Measurements from ENCODE around the gene DAAM1. TPM values are rescaled to one million over a fixed set of nuclear protein-coding genes. Genes with fewer than 3 reads are reported as not detected.
A peak's percentile ranks its signal among the peaks of the same experiment; 100 is the strongest.

Gene DAAM1
- total and polyA plus RNA-seq, 12 donors, result 7.4 to 37.4 (median 24.9) TPM

GRCh38 chr14:59406454-59407245 lies 218.2 kb downstream of the DAAM1 start:
- TF ChIP-seq POLR2A (IDR thresholded peaks at IDR 0.05), result peak in 1 of 2 donors; percentile 6
- no peak for TF ChIP-seq CTCF (IDR thresholded peaks at IDR 0.05)
- Histone ChIP-seq H3K9me3 (replicated peaks in 1 of 3) (no peaks in the 10 kb centered on the region), H3K27me3 (no peaks in the 10 kb centered on the region), H3K4me3 (no peak overlapping the region), H3K27ac (peak overlapping the region in 3 of 5 donors; percentile 48 to 74 (median 71)), H3K4me1 (replicated peaks in 1 of 2) (peaks cover 0 to 4% of the 10 kb centered on the region in 2 donors), H3K36me3 (replicated peaks in 1 of 2) (no peaks in the 10 kb centered on the region)
- intact Hi-C loops (cut with DNase I), result no loop called here
- 21 to 27% (median 26%) methylated on average over 6 of the region's 6 CpGs for WGBS, 4 donors
- no peak for DNase-seq

- intact Hi-C loops (cut with DNase I), result no loop called here
- Histone ChIP-seq H3K4me3 (no peak overlapping the region), H3K36me3 (replicated peaks in 1 of 2) (no peaks in the 10 kb centered on the region), H3K4me1 (replicated peaks in 1 of 2) (peaks cover 0 to 4% of the 10 kb centered on the region in 2 donors), H3K27ac (peak overlapping the region in 3 of 5 donors; percentile 48 to 74 (median 71)), H3K27me3 (no peaks in the 10 kb centered on the region), H3K9me3 (replicated peaks in 1 of 3) (no peaks in the 10 kb centered on the region)
- TF ChIP-seq CTCF (IDR thresholded peaks at IDR 0.05) (no peak), POLR2A (IDR thresholded peaks at IDR 0.05) (no peak)
- 58 to 82% (median 65%) methylated on average over 4 of the region's 4 CpGs for WGBS, 4 donors
- no peak for DNase-seq
Measured at GRCh38 chr14:59407246-59408010, 219.0 kb downstream of the DAAM1 start.

- no peak for DNase-seq
- no peak overlapping the region for H3K4me3 ChIP-seq
- H3K27ac ChIP-seq, result no peak overlapping the region
- no peaks in the 10 kb centered on the region for H3K9me3 ChIP-seq (replicated peaks in 1 of 3)
- no peaks in the 10 kb centered on the region for H3K36me3 ChIP-seq (replicated peaks in 1 of 2)
- 76 to 92% (median 86%) methylated on average over 5 of the region's 5 CpGs for WGBS, 4 donors
- H3K4me1 ChIP-seq (replicated peaks in 1 of 2), result no peaks in the 10 kb centered on the region
- intact Hi-C loops (cut with DNase I), result no loop called here
- no peaks in the 10 kb centered on the region for H3K27me3 ChIP-seq
- no peak for TF ChIP-seq CTCF (IDR thresholded peaks at IDR 0.05)
- no peak for TF ChIP-seq POLR2A (IDR thresholded peaks at IDR 0.05)
Measured at GRCh38 chr14:59415836-59416602, 227.6 kb downstream of the DAAM1 start.

GRCh38 chr14:59417311-59417710 lies 228.8 kb downstream of the DAAM1 start:
- no peak overlapping the region for H3K4me3 ChIP-seq
- intact Hi-C loops (cut with DNase I), result no loop called here
- no peak for DNase-seq
- H3K9me3 ChIP-seq (replicated peaks in 1 of 3), result no peaks in the 10 kb centered on the region
- no peaks in the 10 kb centered on the region for H3K27me3 ChIP-seq
- 75 to 91% (median 79%) methylated on average over 5 to 6 of the region's 6 CpGs for WGBS, 4 donors
- H3K27ac ChIP-seq, result no peak overlapping the region
- no peak for TF ChIP-seq CTCF (IDR thresholded peaks at IDR 0.05)
- no peak for TF ChIP-seq POLR2A (IDR thresholded peaks at IDR 0.05)
- H3K4me1 ChIP-seq (replicated peaks in 1 of 2), result no peaks in the 10 kb centered on the region
- H3K36me3 ChIP-seq (replicated peaks in 1 of 2), result no peaks in the 10 kb centered on the region
